ENCODE measurements around the gene WASF3. TPM values are rescaled to one million over a fixed set of nuclear protein-coding genes. Genes with fewer than 3 reads are reported as not detected.
A peak's percentile ranks its signal among the peaks of the same experiment; 100 is the strongest.

WASF3 gene
- total RNA-seq, 1 donor from 2014 or later = 106 TPM

GRCh38 chr13:26526702-26527216 lies 30.7 kb upstream of the WASF3 start:
- Mint-ChIP-seq H3K27ac (no peak overlapping the region), H3K36me3 (no peaks in the 10 kb centered on the region), H3K27me3 (ENCODE audit: insufficient read depth, low read depth) (peaks cover 8% of the 10 kb centered on the region), H3K4me1 (peaks cover 31% of the 10 kb centered on the region), H3K4me3 (no peak overlapping the region), H3K9me3 (peaks cover 2% of the 10 kb centered on the region)
- H3K4me3 ChIP-seq = no peak overlapping the region
- H3K4me1 ChIP-seq = peaks cover 59% of the 10 kb centered on the region
- H3K4me2 ChIP-seq = peak overlapping the region; percentile 56
- H3K79me2 ChIP-seq (ENCODE audit: low read depth) = no peaks in the 10 kb centered on the region
- H3K36me3 ChIP-seq = no peaks in the 10 kb centered on the region
- DNase-seq (ENCODE audit: low spot score) = no peak
- no peaks in the 10 kb centered on the region for H3K27me3 ChIP-seq
- H3K27ac ChIP-seq = no peak overlapping the region
- H4K20me1 ChIP-seq (ENCODE audit: low read depth) = no peaks in the 10 kb centered on the region
- H2AFZ ChIP-seq (replicated peaks) = no peak overlapping the region
- no peak for TF ChIP-seq EZH2phosphoT487 (IDR thresholded peaks at IDR 0.05)
- TF ChIP-seq EZH2 (IDR thresholded peaks at IDR 0.05) = no peak
- TF ChIP-seq, protein P1, sequence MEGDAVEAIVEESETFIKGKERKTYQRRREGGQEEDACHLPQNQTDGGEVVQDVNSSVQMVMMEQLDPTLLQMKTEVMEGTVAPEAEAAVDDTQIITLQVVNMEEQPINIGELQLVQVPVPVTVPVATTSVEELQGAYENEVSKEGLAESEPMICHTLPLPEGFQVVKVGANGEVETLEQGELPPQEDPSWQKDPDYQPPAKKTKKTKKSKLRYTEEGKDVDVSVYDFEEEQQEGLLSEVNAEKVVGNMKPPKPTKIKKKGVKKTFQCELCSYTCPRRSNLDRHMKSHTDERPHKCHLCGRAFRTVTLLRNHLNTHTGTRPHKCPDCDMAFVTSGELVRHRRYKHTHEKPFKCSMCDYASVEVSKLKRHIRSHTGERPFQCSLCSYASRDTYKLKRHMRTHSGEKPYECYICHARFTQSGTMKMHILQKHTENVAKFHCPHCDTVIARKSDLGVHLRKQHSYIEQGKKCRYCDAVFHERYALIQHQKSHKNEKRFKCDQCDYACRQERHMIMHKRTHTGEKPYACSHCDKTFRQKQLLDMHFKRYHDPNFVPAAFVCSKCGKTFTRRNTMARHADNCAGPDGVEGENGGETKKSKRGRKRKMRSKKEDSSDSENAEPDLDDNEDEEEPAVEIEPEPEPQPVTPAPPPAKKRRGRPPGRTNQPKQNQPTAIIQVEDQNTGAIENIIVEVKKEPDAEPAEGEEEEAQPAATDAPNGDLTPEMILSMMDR (IDR thresholded peaks at IDR 0.05) = no peak
- H3F3A ChIP-seq (ENCODE audit: low read depth) = peaks cover 35% of the 10 kb centered on the region
- H3K9me3 ChIP-seq (ENCODE audit: low read depth) = no peaks in the 10 kb centered on the region
- H3K9ac ChIP-seq = no peak overlapping the region

DNA sequence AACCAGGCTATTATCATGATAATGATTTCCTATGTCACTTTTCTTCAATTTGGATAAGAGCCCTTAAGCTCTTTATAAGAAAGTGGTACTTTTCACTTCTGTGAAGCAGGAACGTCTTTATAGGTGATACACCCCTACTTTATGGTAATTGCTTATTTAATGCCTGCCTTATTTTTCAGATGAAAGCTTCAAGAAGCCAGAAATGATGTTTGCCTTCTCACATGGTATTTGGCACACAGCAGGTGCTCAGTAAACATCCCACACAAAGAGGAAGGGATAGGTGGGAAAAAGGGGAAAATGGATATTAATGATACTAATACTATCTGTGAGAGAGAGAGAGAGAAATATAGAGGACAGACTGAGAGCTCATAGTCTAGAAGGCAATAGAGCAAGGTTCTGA lies 29.0 kb upstream of the WASF3 start:
- H3K27ac ChIP-seq = no peak overlapping the region
- TF ChIP-seq, protein P1 (IDR thresholded peaks at IDR 0.05) = no peak
- H3K4me1 Mint-ChIP-seq = peaks cover 15% of the 10 kb centered on the region
- H3K9me3 ChIP-seq (ENCODE audit: low read depth) = no peaks in the 10 kb centered on the region
- no peak overlapping the region for H2AFZ ChIP-seq (replicated peaks)
- DNase-seq (ENCODE audit: low spot score) = no peak
- no peak overlapping the region for H3K4me3 ChIP-seq
- H3K27ac Mint-ChIP-seq = no peak overlapping the region
- H3K4me2 ChIP-seq = no peak overlapping the region
- peaks cover 24% of the 10 kb centered on the region for H3F3A ChIP-seq (ENCODE audit: low read depth)
- H3K79me2 ChIP-seq (ENCODE audit: low read depth) = no peaks in the 10 kb centered on the region
- H3K27me3 ChIP-seq = no peaks in the 10 kb centered on the region
- H3K4me3 Mint-ChIP-seq = no peak overlapping the region
- H3K9ac ChIP-seq = no peak overlapping the region
- H4K20me1 ChIP-seq (ENCODE audit: low read depth) = no peaks in the 10 kb centered on the region
- H3K4me1 ChIP-seq = peaks cover 46% of the 10 kb centered on the region
- H3K36me3 Mint-ChIP-seq = no peaks in the 10 kb centered on the region
- H3K36me3 ChIP-seq = no peaks in the 10 kb centered on the region
- peaks cover 12% of the 10 kb centered on the region for H3K27me3 Mint-ChIP-seq (ENCODE audit: insufficient read depth, low read depth)
- H3K9me3 Mint-ChIP-seq = no peaks in the 10 kb centered on the region

GRCh38 chr13:26529441-26529840 lies 28.0 kb upstream of the WASF3 start:
- Histone ChIP-seq H3K79me2 (ENCODE audit: low read depth) (no peaks in the 10 kb centered on the region), H3K4me3 (no peak overlapping the region), H3K27me3 (no peaks in the 10 kb centered on the region), H3F3A (ENCODE audit: low read depth) (peaks cover 24% of the 10 kb centered on the region), H3K9ac (no peak overlapping the region), H4K20me1 (ENCODE audit: low read depth) (no peaks in the 10 kb centered on the region), H3K4me1 (peaks cover 46% of the 10 kb centered on the region), H3K27ac (no peak overlapping the region), H2AFZ (replicated peaks) (no peak overlapping the region), H3K9me3 (ENCODE audit: low read depth) (no peaks in the 10 kb centered on the region), H3K36me3 (no peaks in the 10 kb centered on the region), H3K4me2 (no peak overlapping the region)
- H3K36me3 Mint-ChIP-seq = no peaks in the 10 kb centered on the region
- peaks cover 12% of the 10 kb centered on the region for H3K27me3 Mint-ChIP-seq (ENCODE audit: insufficient read depth, low read depth)
- H3K4me3 Mint-ChIP-seq = no peak overlapping the region
- H3K4me1 Mint-ChIP-seq = peaks cover 15% of the 10 kb centered on the region
- H3K9me3 Mint-ChIP-seq = no peaks in the 10 kb centered on the region
- no peak overlapping the region for H3K27ac Mint-ChIP-seq
- TF ChIP-seq, protein P1 (IDR thresholded peaks at IDR 0.05) = no peak
- no peak for TF ChIP-seq EZH2phosphoT487 (IDR thresholded peaks at IDR 0.05)
- no peak for TF ChIP-seq EZH2 (IDR thresholded peaks at IDR 0.05)
- DNase-seq (ENCODE audit: low spot score) = peak; percentile 78
